BE2C (cell line): ENCODE results near the gene SELENON.
"Not testable (repeated sequence)": the region's sequence is repeated elsewhere in the genome, so short reads cannot be mapped to it uniquely, and the experiment has no call there.

Source experiments
- DNase-seq: peaks from one replicate; pipeline ENCODE4 v3.0.0-alpha.2; 2020
- H3K27me3 ChIP-seq: fragments of 250-450 bp; sonication (Bioruptor Pico); 2 replicates; pipeline ENCODE4 v1.5.1; 2020; ENCODE audit warnings: mild to moderate bottlenecking
- H3K36me3 ChIP-seq: fragments of 250-450 bp; sonication (Bioruptor Pico); 2 replicates; pipeline ENCODE4 v1.5.1; 2020; ENCODE audit warnings: mild to moderate bottlenecking
- H3K4me1 ChIP-seq: fragments of 250-450 bp; sonication (Bioruptor Pico); 2 replicates; pipeline ENCODE4 v1.5.1; 2020
- H3K4me3 ChIP-seq: 2 replicates; pipeline ENCODE4 v1.5.1; 2011; ENCODE audit warnings: low read depth, low read length
- H3K9me3 ChIP-seq: fragments of 250-450 bp; sonication (Bioruptor Pico); 2 replicates; pipeline ENCODE4 v1.5.1; 2020
- TF ChIP-seq, protein P1 (sequence below): IDR thresholded peaks from 2 replicates; pipeline ENCODE4 v1.5.1; 2012; ENCODE audit warnings: mild to moderate bottlenecking, low read depth, low read length

SELENON gene

GRCh38 chr1:25833158-25833557 is 33.2 kb downstream of the SELENON start:
- Histone ChIP-seq H3K4me1 (no peaks in the 10 kb centered on the region), H3K9me3 (no peaks in the 10 kb centered on the region), H3K27me3 (no peaks in the 10 kb centered on the region), H3K36me3 (peaks cover 15% of the 10 kb centered on the region), H3K4me3 (no peak overlapping the region)
- DNase-seq = no peak
- TF ChIP-seq, protein P1, sequence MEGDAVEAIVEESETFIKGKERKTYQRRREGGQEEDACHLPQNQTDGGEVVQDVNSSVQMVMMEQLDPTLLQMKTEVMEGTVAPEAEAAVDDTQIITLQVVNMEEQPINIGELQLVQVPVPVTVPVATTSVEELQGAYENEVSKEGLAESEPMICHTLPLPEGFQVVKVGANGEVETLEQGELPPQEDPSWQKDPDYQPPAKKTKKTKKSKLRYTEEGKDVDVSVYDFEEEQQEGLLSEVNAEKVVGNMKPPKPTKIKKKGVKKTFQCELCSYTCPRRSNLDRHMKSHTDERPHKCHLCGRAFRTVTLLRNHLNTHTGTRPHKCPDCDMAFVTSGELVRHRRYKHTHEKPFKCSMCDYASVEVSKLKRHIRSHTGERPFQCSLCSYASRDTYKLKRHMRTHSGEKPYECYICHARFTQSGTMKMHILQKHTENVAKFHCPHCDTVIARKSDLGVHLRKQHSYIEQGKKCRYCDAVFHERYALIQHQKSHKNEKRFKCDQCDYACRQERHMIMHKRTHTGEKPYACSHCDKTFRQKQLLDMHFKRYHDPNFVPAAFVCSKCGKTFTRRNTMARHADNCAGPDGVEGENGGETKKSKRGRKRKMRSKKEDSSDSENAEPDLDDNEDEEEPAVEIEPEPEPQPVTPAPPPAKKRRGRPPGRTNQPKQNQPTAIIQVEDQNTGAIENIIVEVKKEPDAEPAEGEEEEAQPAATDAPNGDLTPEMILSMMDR = no peak

GRCh38 chr1:25834894-25835293 is 34.9 kb downstream of the SELENON start:
- Histone ChIP-seq H3K4me3 (no peak overlapping the region), H3K4me1 (no peaks in the 10 kb centered on the region), H3K9me3 (no peaks in the 10 kb centered on the region), H3K27me3 (no peaks in the 10 kb centered on the region), H3K36me3 (peaks cover 11% of the 10 kb centered on the region)
- DNase-seq = no peak
- TF ChIP-seq, protein P1 = no peak

DNA sequence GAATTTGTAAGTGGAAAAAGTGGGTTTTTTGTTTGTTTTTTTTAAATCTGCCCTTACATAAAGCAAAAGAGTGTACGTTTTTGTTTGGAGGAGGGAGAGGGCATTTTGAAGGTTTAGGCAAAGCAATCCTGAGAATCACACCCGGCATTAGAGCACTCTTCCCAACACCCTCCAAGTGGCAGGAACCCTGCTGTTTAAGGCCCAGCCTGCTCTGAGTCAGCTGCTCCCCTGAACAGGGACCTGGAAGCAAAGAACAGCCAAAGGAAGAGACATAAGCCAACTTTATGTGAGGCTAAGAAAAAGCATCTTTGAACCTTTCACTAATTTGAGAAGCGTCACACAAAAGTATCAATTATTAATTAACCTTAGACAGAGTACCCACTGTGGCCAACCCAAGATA is 36.7 kb downstream of the SELENON start:
- DNase-seq = no peak
- no peaks in the 10 kb centered on the region for H3K4me1 ChIP-seq
- H3K9me3 ChIP-seq = no peaks in the 10 kb centered on the region
- TF ChIP-seq, protein P1 = no peak
- no peaks in the 10 kb centered on the region for H3K27me3 ChIP-seq
- peaks cover 7% of the 10 kb centered on the region; the same call in 1 of the 2 replicates for H3K36me3 ChIP-seq
- no peak overlapping the region for H3K4me3 ChIP-seq

DNA sequence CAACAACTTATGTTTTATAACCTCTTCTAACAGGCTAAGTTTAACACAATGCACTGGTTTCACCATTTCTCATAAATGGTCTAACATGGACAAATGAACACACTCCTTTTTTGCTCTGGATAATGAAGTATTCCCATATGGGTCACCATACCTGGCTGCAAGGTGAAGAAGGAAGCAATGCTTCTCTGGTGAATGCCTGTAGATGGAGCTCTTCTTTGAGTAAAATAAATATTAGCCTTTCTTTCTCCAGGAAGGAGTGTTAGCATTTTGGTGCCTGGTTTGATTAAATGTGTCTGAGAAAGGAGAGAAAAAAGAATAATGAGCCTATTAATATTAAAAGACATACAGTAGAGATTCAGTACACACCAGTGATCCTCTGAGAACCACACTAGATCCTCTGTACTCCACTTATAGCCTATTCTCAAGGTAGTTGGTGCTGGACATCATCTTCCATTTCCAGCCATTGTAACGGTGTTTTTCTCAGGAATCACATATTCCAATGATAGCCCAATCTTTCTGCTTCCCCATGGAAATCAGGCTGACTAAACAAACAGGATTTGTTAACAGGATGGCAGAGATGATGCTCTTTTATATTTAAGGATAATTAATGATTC is 37.4 kb downstream of the SELENON start:
- no peak for DNase-seq
- Histone ChIP-seq H3K36me3 (peaks cover 3% of the 10 kb centered on the region; the same call in 1 of the 2 replicates), H3K4me1 (no peaks in the 10 kb centered on the region), H3K27me3 (no peaks in the 10 kb centered on the region), H3K4me3 (no peak overlapping the region), H3K9me3 (no peaks in the 10 kb centered on the region)
- TF ChIP-seq, protein P1 = peak; percentile 34

- not testable (repeated sequence) for DNase-seq, H3K9me3 ChIP-seq, H3K4me1 ChIP-seq, H3K36me3 ChIP-seq, H3K4me3 ChIP-seq, H3K27me3 ChIP-seq
Measured at GRCh38 chr1:25839808-25840207, 39.8 kb downstream of the SELENON start.

GRCh38 chr1:25843483-25843882 is 43.5 kb downstream of the SELENON start:
- DNase-seq = no peak
- TF ChIP-seq, protein P1 = no peak
- H3K36me3 ChIP-seq = no peaks in the 10 kb centered on the region
- no peak overlapping the region for H3K4me3 ChIP-seq
- H3K27me3 ChIP-seq = no peaks in the 10 kb centered on the region
- no peaks in the 10 kb centered on the region for H3K9me3 ChIP-seq
- H3K4me1 ChIP-seq = no peaks in the 10 kb centered on the region
